ENCODE data around the gene BCL3.
"Not testable (repeated sequence)": the region's sequence is repeated elsewhere in the genome, so short reads cannot be mapped to it uniquely, and the experiment has no call there.

BCL3 gene, protein sequence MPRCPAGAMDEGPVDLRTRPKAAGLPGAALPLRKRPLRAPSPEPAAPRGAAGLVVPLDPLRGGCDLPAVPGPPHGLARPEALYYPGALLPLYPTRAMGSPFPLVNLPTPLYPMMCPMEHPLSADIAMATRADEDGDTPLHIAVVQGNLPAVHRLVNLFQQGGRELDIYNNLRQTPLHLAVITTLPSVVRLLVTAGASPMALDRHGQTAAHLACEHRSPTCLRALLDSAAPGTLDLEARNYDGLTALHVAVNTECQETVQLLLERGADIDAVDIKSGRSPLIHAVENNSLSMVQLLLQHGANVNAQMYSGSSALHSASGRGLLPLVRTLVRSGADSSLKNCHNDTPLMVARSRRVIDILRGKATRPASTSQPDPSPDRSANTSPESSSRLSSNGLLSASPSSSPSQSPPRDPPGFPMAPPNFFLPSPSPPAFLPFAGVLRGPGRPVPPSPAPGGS

DNA sequence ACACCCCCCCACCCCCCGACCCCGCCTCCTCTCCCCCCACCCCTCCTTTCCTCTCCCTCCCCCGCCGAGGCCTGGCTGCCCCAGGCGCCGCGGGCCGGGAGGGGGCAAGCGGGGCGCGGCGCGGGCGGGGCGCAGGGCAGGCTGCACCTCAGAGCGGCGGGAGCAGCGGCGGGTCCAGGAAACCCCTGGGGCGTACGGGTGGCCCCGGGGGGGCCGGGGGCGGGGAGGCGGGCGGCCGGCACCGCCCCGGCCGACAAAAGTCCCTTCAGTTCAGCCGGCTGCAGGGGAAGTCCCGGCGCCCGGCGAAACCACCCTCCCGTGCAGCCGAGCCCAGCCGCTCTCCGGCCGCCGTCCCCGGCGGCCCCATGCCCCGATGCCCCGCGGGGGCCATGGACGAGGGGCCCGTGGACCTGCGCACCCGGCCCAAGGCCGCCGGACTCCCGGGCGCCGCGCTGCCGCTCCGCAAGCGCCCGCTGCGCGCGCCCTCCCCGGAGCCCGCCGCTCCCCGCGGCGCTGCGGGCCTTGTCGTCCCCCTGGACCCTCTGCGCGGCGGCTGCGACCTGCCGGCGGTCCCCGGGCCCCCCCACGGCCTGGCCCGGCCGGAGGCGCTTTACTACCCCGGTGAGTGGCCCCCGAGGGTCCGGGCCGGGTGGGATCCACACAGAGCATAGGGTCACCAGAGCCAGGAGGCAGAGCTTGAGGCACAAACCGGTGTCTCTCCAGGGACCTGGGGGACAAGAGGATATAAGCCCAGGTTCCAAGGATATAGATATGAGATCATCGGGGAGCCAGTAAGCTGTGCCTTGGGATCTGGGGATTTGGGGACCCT, at the start of gene BCL3:
TSS of gene BCL3 (plus strand) at position 283 of the 829 bp plus-strand sequence. CDS start at position 366, 83 bp downstream.
- DNase-seq (ENCODE audit: low read depth): peak; percentile 66

DNA sequence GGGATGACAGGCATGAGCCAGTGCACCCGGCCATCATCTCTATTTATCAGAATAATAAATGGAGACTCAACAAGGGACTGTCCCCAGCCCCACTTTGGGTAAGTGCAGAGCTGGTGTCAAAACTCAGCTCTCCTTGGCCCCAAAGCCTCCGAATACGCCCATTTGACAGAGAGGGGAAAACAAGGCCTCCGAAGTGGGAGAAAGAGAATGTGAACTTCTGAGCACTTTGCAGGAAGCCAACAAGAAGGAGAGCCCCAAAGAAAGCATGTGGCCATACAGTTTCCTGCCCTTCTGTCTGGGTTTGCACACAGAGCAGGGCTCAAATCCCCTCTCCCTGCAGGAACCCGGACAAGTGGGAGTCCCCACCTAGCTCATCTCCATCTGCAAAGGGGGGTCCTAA, 48.0 kb upstream of the BCL3 start:
- DNase-seq (ENCODE audit: low read depth): no peak

DNA sequence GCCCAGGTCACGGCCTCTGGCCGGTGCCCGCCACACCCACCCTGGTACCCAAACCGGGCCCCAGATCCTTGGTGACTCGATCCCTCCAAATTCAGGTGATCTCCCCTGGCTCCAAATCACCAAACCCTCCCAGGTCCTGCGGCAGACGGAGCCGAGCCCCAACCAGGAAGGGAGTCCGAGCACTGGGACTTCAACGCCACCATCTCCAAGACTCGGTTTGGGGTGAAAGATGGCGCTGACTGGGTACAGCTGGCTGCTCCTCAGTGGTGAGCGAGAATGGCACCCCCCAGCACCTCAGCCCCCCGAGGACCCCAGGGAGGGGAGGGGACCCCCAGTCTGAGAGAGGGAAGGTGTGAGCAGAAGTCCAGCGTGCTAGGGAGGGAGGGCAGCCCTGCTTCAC, 47.3 kb upstream of the BCL3 start:
- DNase-seq (ENCODE audit: low read depth): no peak

DNA sequence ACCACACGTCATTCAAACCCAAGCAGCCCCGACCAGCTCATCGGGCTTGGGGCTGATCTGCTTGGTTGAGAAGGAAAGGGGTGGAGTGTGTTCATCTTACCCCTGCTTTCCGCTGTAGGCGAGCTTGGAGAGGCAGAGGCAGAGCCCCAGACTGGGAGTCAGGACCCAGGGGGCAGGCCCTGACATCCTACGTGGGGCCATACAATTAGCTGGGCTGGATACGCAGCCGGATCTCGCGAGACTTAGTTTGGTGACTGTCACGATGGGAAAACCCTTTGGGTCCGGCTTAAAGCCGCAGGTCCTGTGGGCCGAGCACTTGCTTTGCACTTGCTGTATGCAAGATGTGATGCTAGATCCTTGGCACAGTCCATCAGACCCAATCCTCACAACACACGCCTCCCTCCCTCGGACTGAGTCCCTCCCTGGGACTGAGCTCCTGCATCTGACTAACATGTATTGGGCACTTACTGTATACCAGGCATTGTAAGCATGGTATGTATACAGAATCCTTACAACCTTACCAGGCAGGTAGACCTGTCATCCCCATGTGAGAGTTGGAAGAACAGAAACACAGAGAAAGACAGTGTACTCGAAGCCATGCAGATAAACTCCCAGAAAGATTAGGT, 45.8 kb upstream of the BCL3 start:
- no peak for DNase-seq (ENCODE audit: low read depth)

DNA sequence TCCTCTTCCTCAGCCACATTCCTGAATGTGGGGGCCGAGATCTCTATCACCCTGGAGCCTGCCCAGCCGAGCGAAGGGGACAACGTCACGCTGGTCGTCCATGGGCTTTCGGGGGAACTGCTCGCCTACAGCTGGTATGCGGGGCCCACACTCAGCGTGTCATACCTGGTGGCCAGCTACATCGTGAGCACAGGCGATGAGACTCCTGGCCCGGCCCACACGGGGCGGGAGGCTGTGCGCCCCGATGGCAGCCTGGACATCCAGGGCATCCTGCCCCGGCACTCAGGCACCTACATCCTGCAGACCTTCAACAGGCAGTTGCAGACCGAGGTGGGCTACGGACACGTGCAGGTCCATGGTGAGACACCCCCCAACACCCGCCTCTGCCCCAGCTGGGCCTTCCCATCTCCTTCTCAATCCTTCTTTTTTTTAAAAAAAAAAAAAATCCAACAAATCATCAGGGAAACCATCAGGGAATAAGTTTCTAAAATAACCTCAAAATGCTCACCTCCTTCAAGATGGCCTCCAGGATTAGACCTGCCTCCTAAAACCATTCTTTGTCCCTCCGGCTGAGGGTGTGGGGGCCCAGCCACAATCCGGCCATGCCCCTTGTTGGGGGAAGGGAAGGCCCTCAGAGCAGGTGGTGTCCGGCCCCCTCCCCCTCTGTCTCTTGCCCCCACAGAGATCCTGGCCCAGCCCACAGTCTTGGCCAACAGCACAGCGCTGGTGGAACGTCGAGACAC, 45.0 kb upstream of the BCL3 start:
- DNase-seq (ENCODE audit: low read depth): no peak

DNA sequence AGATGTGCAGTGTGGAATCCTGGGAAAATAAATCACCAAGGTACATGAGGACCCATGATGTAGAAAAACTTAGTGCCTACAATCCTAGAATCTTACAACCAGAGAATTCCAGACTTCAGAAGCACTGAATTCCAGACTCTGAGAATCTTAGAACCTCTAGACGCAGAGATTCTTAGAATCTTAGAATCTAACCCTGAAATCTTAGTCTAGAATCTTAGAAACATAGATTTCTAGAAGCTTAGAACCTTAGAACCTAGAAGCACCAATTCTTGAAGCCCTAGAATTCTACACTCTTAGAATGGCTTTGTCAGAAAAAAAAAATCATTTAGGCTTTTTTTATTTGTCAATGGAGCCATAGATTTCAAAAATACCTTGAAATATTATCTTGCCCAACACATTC, 43.5 kb upstream of the BCL3 start:
- no peak for DNase-seq (ENCODE audit: low read depth)

DNA sequence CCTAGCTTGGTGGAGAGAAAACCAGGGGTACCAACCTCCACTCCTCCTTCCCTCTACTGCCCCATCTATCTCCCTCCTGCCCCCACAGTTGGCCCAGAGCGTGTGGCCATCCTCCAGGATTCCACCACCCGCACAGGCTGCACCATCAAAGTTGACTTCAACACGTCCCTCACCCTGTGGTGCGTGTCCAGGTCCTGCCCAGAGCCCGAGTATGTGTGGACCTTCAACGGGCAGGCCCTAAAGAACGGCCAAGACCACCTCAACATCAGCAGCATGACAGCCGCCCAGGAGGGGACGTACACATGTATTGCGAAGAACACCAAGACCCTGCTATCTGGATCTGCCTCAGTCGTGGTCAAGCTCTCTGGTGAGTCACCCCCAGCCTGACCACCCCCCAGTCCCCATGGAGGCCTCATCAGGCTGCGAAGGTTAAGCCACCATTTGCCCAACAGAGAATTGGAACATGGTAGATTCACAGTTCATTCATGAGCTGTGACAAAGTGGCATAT, 43.0 kb upstream of the BCL3 start:
- DNase-seq (ENCODE audit: low read depth): no peak

DNA sequence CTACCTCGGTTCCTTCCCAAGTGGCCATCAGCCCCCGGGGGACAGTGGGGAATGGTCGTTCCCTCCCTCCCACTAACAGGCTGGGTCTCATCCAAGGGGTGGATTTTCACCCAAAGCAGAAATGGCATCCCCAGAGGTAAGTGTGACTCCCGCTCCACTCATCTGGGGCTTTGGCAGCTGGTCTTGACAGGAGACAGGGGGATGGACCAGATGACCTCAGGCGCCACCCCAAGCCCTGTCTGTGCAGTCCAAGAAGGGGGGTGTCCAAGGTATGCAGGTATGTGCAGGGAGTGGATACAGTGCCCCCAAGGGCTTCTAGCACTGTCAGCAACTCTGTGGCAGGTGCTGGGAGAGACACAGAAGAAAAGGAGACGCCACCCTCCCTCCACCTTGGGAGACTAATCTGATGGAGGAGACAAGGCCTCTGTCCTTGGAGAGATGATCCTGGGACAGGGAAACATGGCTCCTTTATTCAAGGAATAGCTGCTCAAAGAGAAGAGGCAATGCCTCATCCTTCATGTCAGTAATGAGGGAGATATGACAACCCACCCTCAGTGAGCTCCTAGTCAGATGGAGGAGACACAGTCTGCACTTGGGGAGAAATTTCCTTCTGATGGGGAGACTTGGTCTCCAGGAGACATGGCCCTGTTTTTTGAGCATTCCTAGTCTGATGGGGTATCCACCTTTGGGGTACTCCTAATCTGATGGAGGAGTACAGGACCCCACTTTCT, 41.8 kb upstream of the BCL3 start:
- DNase-seq (ENCODE audit: low read depth): no peak

DNA sequence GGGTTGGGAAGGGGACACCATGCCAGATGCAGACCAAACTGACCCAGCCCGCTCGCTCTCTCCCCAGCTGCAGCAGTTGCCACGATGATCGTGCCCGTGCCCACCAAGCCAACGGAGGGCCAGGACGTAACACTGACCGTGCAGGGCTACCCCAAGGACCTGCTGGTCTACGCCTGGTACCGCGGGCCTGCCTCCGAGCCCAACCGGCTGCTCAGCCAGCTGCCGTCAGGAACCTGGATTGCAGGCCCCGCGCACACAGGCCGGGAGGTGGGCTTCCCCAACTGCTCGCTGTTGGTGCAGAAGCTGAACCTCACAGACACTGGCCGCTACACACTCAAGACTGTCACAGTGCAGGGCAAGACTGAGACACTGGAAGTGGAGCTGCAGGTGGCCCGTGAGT, 40.7 kb upstream of the BCL3 start:
- no peak for DNase-seq (ENCODE audit: low read depth)

DNA sequence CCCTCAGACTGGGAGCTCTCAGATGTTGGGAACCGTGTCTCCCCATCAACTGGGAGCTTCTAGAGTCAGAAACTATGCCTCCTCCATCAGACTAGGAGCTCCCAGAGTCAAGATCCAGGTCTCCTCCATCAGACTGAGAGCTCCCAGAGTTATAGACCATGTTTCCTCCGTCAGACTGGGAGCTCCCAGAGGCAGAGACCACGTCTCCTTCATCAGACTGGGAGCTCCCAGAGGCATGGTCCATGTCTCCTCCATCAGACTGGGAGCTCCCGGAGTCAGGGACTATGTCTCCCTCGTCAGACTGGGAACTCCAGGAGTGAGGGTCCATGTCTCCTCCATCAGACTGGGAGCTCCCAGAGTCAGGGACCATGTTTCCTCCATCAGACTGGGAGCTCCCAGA, 39.6 kb upstream of the BCL3 start:
- no peak for DNase-seq (ENCODE audit: low read depth)

DNA sequence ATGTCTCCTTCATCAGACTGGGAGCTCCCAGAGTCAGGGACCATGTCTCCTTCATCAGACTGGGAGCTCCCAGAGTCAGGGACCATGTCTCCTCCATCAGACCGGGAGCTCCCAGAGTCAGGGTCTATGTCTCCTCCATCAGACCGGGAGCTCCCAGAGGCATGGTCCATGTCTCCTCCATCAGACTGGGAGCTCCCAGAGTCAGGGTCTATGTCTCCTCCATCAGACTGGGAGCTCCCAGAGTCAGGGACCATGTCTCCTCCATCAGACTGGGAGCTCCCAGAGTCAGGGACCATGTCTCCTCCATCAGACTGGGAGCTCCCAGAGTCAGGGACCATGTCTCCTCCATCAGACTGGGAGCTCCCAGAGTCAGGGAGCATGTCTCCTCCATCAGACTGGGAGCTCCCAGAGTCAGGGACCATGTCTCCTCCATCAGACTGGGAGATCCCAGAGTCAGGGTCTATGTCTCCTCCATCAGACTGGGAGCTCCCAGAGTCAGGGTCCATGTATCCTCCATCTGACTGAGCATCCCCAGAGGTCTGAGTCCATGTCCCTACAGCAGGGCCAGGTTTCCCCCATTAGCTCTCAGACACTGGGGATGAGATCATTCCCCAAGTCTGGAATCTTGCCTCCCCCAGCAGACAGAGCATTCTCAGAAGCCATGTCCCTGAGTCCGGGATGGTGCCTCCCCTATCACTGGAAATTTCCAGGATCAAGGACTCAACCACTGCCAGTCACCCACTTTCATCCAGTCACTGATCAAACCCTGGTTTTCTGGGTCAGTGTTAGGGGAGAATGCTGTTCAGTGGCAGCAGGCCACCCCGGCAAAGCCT, 38.9 kb upstream of the BCL3 start:
- DNase-seq (ENCODE audit: low read depth): not testable (repeated sequence)

DNA sequence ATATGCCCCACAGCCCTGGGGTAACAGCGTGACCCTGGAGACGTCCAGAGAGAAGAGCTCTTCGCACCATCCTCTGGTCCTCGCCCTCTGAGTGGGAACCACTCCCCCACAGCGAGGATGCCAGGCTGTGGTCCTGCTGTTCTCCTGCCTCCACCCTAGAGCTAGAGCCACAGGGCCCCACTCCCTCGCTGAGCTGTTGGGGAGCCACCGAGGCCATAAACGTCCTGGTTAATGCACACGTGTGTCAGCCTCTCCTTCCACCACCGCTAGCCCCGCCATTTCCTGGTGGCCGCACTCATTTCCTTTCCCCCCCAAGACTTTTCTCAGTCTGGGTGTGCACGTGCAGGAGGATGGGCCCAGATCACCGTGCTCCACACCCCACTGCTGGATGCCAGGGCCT, 38.0 kb upstream of the BCL3 start:
- DNase-seq (ENCODE audit: low read depth): no peak

DNA sequence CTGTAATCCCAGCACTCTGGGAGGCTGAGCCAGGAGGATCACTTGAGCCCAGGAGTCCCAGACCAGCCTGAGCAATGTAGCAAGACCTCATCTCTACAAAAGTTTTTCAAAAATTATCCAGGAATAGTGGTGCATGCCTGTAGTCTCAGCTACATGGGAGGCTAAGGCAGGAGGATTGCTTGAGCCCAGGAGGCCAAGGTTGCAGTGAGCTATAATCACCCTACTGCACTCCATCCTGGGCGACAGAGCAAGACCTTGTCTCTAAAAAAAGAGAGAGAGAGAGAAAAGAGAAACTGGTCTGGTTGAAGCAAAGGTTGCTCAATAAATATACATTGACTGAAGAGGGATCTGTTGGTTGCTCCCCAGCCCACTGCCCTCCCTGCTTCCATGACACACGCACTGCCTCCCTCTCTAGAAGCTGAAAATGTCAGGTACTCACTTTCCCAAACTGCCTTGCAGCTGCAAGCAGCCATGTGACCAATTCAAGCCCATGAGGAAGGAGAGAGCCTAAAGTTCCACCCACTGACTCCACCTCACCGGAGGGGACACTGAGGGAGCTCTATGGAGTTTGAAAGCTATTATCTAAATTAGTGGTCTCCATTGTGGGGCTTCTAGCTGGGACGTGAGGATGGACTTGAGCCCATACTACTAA, 35.5 kb upstream of the BCL3 start:
- DNase-seq (ENCODE audit: low read depth): no peak

DNA sequence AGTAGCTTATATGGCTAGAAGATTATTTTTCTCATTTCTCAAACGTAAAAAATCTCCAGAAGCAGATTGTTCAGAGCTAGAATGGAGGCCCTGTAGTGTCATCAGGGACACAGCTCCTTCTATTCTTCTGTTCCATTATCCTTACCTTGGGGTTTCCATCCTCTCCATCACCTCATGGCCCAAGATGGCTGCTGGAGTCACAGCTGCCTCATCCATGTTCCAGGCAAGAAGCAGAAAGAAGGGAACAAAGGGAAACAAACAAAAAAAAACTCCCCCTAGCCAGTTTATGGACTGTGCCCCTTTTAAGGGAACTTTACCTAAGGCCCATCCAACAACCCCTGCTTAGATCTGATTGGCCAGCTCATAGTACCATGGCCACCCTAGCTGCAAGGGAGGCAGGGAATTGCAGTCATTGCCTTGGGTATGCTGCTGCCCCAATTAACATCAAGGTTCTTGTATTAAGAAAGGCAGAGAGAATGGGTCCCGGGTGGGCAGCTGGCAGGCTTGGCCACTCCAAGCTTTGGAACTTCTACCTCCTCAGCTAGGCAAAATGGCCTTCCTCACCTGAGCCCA, 33.8 kb upstream of the BCL3 start:
- no peak for DNase-seq (ENCODE audit: low read depth)

DNA sequence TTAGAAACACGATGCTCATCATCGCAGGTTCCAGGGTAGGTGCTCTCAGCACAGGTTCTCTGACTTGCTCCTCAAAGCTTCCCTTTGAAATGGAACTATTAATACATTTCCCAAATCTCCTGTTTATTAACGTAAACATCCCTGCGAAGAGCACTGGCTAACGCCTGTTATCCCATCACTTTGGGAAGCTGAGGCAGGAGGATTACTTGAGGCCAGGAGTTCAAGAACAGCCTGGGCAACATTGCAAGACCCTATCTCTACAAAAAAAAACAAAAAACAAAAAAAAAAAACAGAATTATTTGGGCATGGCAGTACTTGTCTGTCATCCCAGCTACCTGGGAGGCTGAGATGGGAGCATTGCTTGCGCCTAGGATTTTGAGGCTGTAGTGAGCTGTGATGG, 30.9 kb upstream of the BCL3 start:
- DNase-seq (ENCODE audit: low read depth): no peak

DNA sequence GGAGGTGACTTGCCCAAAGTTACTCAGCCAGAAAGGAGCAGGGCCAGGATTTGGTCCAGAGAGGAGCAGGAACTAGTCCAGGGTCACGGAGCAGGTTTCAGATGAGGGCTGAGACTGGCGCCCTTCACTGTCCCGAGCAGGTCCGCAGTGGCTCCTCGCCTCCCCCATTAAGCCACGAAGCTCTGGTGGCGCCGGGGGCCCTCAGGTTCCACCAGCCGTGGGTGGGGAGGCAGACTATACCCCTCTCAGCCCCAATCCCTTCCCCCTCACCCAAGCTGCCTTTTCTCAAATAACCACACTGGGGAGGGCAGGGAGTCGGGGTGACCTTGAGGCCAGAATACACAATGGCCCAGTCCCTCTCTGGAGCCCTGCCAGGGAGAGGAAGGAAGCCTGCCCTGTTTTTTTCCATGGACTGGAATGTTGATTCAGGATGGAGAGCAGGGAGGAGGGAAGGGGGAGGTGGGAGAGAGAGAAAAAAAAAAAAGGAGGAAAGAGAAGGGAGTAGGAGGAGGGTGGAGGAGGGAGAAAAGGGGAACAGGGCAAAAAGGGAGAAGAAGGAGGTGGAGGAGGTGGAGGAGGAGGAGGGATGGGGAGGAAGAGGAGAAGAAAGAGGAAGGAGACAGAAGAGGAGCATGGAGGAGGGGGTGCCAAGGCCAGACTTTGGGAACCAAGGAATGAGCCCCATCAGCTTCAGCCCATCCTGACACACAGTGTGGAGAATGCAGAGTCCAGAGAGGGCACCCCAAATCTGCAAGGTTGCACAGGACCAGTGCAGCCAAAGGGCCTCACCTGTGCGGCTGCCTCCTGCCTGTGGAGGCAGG, 29.9 kb upstream of the BCL3 start:
- no peak for DNase-seq (ENCODE audit: low read depth)

DNA sequence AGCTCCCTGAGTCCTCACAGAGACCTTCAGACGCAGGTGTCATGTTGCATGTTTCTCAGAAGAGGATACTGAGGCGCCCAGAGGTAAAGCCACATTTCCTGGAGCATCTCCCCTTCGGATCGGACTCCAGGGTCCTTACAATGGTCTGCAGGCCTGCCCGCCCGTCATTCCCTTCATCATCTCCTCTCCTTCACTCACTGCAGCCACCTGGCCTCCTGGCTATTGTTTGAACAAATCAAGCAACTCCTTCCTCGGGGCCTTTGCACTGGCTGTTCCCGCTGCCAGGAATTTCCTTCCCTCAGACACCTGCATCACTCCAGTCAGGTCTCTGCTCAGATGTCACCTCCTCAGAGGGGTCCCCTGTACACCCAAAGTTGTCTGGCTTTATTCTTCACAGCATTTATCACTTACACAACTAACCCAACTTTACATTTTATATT, 29.2 kb upstream of the BCL3 start:
- no peak for DNase-seq (ENCODE audit: low read depth)

DNA sequence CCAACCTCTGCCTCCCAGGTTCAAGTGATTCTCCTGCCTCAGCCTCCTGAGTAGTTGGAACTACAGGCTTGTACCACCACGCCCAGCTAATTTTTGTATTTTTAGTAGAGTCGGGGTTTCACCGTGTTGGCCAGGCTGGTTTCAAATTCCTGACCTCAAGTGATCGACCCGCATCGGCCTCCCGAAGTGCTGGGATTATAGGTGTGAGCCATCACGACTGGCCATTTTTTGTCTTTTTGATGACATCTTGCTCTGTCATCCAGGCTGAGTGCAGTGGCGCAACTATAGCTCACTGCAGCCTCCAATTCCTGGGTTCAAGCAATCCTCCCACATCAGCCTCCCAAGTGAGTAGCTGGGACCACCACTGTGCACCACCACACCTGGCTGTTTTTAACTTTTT, 28.1 kb upstream of the BCL3 start:
- DNase-seq (ENCODE audit: low read depth): not testable (repeated sequence)
